HG03103 (cell line): ENCODE measurements around the gene HOXB1.

Experiments used
- ATAC-seq: cut with Tn5 transposase; IDR thresholded peaks from one replicate; pipeline ENCODE4 v1.9.1; 2021; ENCODE audit warnings: low read depth; ENCODE audit not compliant: unreplicated experiment

Gene HOXB1

GRCh38 chr17:48555258-48556228 lies 24.7 kb upstream of the HOXB1 start:
- ATAC-seq, result no peak

- no peak for ATAC-seq
These were observed 23.8 kb upstream of the HOXB1 start for GRCh38 chr17:48554412-48555257.

GRCh38 chr17:48553826-48554225 lies 23.0 kb upstream of the HOXB1 start:
- no peak for ATAC-seq

GRCh38 chr17:48553190-48553547 lies 22.4 kb upstream of the HOXB1 start:
- ATAC-seq, result no peak

GRCh38 chr17:48552466-48553189 lies 21.8 kb upstream of the HOXB1 start:
- no peak for ATAC-seq

- ATAC-seq, result no peak
These were observed 21.0 kb upstream of the HOXB1 start for GRCh38 chr17:48551596-48552465.

GRCh38 chr17:48551214-48551555 lies 20.4 kb upstream of the HOXB1 start:
- no peak for ATAC-seq

- no peak for ATAC-seq
These were observed 19.8 kb upstream of the HOXB1 start for GRCh38 chr17:48550502-48551213.

- no peak for ATAC-seq
These were observed 19.2 kb upstream of the HOXB1 start for GRCh38 chr17:48549914-48550501.

- ATAC-seq, result no peak
These were observed 18.4 kb upstream of the HOXB1 start for GRCh38 chr17:48549281-48549630.

- no peak for ATAC-seq
These were observed 17.9 kb upstream of the HOXB1 start for GRCh38 chr17:48548523-48549280.

GRCh38 chr17:48547808-48548522 lies 17.2 kb upstream of the HOXB1 start:
- ATAC-seq, result no peak

GRCh38 chr17:48546924-48547807 lies 16.4 kb upstream of the HOXB1 start:
- no peak for ATAC-seq

GRCh38 chr17:48546137-48546923 lies 15.5 kb upstream of the HOXB1 start:
- no peak for ATAC-seq

GRCh38 chr17:48545539-48545938 lies 14.7 kb upstream of the HOXB1 start:
- no peak for ATAC-seq

- no peak for ATAC-seq
These were observed 14.2 kb upstream of the HOXB1 start, which contains the start of gene HOXB2 for GRCh38 chr17:48545022-48545375. Gene HOXB2, minus strand, starts transcription at chr17:48545109. Its CDS starts 198 bp downstream, at chr17:48544911.
